Psoas muscle (tissue), 8 donors: Measurements from ENCODE around the gene RPAP2. TPM values are rescaled to one million over a fixed set of nuclear protein-coding genes. Genes with fewer than 3 reads are reported as not detected.
"Not testable (repeated sequence)": the region's sequence is repeated elsewhere in the genome, so short reads cannot be mapped to it uniquely, and the experiment has no call there.

Experiments
- ATAC-seq, 4 donors: fragments of 200-7000 bp; cut with Tn5 transposase; one replicate each; pipeline ENCODE4 v1.9.1; 2020; ENCODE audit warnings: moderate library complexity in 3 of 4, mild to moderate bottlenecking in 2 of 4
- DNase-seq, 2 donors: peaks; one replicate each; pipeline ENCODE4 v3.0.0-alpha.2; 2020
- H3K27ac ChIP-seq: fragments of 200-600 bp; one replicate; pipeline ENCODE4 v1.8.0; 2022
- H3K27me3 ChIP-seq, 3 donors: fragments of 200-600 bp in 1 of 3; one replicate each; pipeline versions ENCODE4 v1.6.1 to v1.8.0; 2013 to 2022; ENCODE audit warnings: low read length in 2 of 3, mild to moderate bottlenecking in 2 of 3, moderate library complexity in 1 of 3; ENCODE audit not compliant: insufficient read depth in 3 of 3
- H3K36me3 ChIP-seq, 2 donors: fragments of 200-600 bp in 1 of 2; one replicate each; pipeline versions ENCODE4 v1.6.1 to v1.8.0; 2013 to 2022; ENCODE audit warnings: low read depth in 1 of 2, mild to moderate bottlenecking in 1 of 2, moderate library complexity in 1 of 2; ENCODE audit not compliant: insufficient read depth in 1 of 2
- H3K4me1 ChIP-seq: fragments of 200-600 bp; one replicate; pipeline ENCODE4 v1.8.0; 2022
- H3K4me3 ChIP-seq: fragments of 200-600 bp; one replicate; pipeline ENCODE4 v1.8.0; 2022; ENCODE audit warnings: mild to moderate bottlenecking
- H3K9me3 ChIP-seq: fragments of 200-600 bp; one replicate; pipeline ENCODE4 v1.8.0; 2022
- CTCF ChIP-seq: fragments of 200-600 bp; IDR thresholded peaks from one replicate; pipeline ENCODE4 v1.8.0; 2022; ENCODE audit warnings: antibody characterized with exemption
- WGBS, 3 donors: extraction: QIAGEN DNeasy Blood & Tissue Kit; methylation state at CpG; one replicate each; pipeline versions ENCODE4 v1.1.6 to v1.1.7; 2013; 5-methylcytosine and 5-hydroxymethylcytosine counted together
- intact Hi-C, 2 donors: fragments of 100-400 bp; cut with DNase I; formaldehyde crosslinking; loops; one replicate each; pipeline versions ENCODE4 v1.11.0 to v1.14.2; 2022
- polyA plus RNA-seq, 3 donors: library from polyadenylated mRNA; stranded (reverse); fragments of 200-250 nt; gene quantifications; one replicate each; pipeline ENCODE4 v1.2.3, GENCODE V29; 2013
- total RNA-seq, 4 donors: library from RNA; stranded (reverse); fragmentation: NEBNext Ultra II Directional in 2 of 4; extraction: Animal tissue kit (Norgen Biotek cat#: 25700) in 2 of 4; gene quantifications; one replicate each; pipeline versions ENCODE4 v1.2.1 to v1.2.4, GENCODE V29; 2021 to 2023
- donor health status: healthy with polysubstance abuse.
- donor health status: DM: no; HTN: no; CAD: no; lungs with moderate emphysema.
- donor health status: Bipolar disorder and iron deficiency.
- donor health status: healthy.
- donor health status: DM: yes; HTN: yes; CAD: no.
- donor health status: DM: no; HTN: no; CAD: no.
- donor health status: DM: no; HTN: no; CAD: no.
- donor health status: DM: yes; HTN: yes; CAD: no.

Gene RPAP2
- total and polyA plus RNA-seq, 7 donors, result 10.9 to 33.1 (median 26.5) TPM

GRCh38 chr1:92274939-92275338 lies 23.9 kb upstream of the RPAP2 start:
- 91 to 97% (median 93%) methylated on average over 1 of the region's 1 CpG for WGBS, 3 donors
- intact Hi-C loops, result no loop called here
- no peak overlapping the region for H3K27ac ChIP-seq
- DNase-seq, result no peak
- no peaks in the 10 kb centered on the region for H3K27me3 ChIP-seq
- no peak overlapping the region for H3K4me3 ChIP-seq
- no peaks in the 10 kb centered on the region for H3K9me3 ChIP-seq
- no peak for TF ChIP-seq CTCF
- no peak for ATAC-seq
- no peaks in the 10 kb centered on the region for H3K4me1 ChIP-seq
- H3K36me3 ChIP-seq, result peaks cover 2 to 37% of the 10 kb centered on the region in 2 donors

- intact Hi-C loops, result no loop called here
- H3K36me3 ChIP-seq, result peaks cover 2 to 28% of the 10 kb centered on the region in 2 donors
- WGBS, 3 donors, result 97 to 100% (median 98%) methylated on average over 3 of the region's 3 CpGs
Measured at GRCh38 chr1:92276082-92276481, 22.8 kb upstream of the RPAP2 start.

GRCh38 chr1:92277105-92277723 lies 21.6 kb upstream of the RPAP2 start:
- H3K4me1 ChIP-seq, result no peaks in the 10 kb centered on the region
- H3K4me3 ChIP-seq, result no peak overlapping the region
- intact Hi-C loops, result no loop called here
- H3K27ac ChIP-seq, result no peak overlapping the region
- DNase-seq (no peak), ATAC-seq (no peak)
- no peaks in the 10 kb centered on the region for H3K9me3 ChIP-seq
- peaks cover 2 to 35% of the 10 kb centered on the region in 2 donors for H3K36me3 ChIP-seq
- TF ChIP-seq CTCF, result no peak
- H3K27me3 ChIP-seq, result no peaks in the 10 kb centered on the region
- 93 to 98% (median 93%) methylated on average over 4 of the region's 4 CpGs for WGBS, 3 donors

More at GRCh38 chr1:92276082-92276481, 22.8 kb upstream of the RPAP2 start:
- ATAC-seq, result no peak
- Histone ChIP-seq H3K4me3 (no peak overlapping the region), H3K27ac (no peak overlapping the region), H3K9me3 (no peaks in the 10 kb centered on the region), H3K4me1 (no peaks in the 10 kb centered on the region), H3K27me3 (no peaks in the 10 kb centered on the region)
- DNase-seq, result no peak
- no peak for TF ChIP-seq CTCF

GRCh38 chr1:92279781-92280180 lies 19.1 kb upstream of the RPAP2 start:
- 97 to 98% (median 97%) methylated on average over 15 of the region's 15 CpGs for WGBS, 3 donors
- H3K36me3 ChIP-seq, result peaks cover 0 to 34% of the 10 kb centered on the region in 2 donors
- H3K9me3 ChIP-seq, ATAC-seq, H3K27me3 ChIP-seq, intact Hi-C loops, H3K4me1 ChIP-seq, H3K27ac ChIP-seq, H3K4me3 ChIP-seq, DNase-seq: not testable (repeated sequence)

- intact Hi-C loops, ATAC-seq, H3K27ac ChIP-seq, H3K9me3 ChIP-seq, DNase-seq, H3K27me3 ChIP-seq, H3K4me1 ChIP-seq, H3K4me3 ChIP-seq: not testable (repeated sequence)
- peaks cover 0 to 43% of the 10 kb centered on the region in 2 donors for H3K36me3 ChIP-seq
- WGBS, 3 donors, result 98% methylated on average over 2 of the region's 2 CpGs
Measured at GRCh38 chr1:92281411-92281810, 17.4 kb upstream of the RPAP2 start.
